NCI-H345 (cell line): ENCODE measurements around the gene PHF21A.
"Not testable (repeated sequence)": the region's sequence is repeated elsewhere in the genome, so short reads cannot be mapped to it uniquely, and the experiment has no call there.

ENCODE experiments used
- DNase-seq: peaks from one replicate; lab custom pipeline; 2025; lab: John Stamatoyannopoulos, UW

The PHF21A gene

GRCh38 chr11:45921561-45922424 is 199.5 kb downstream of the PHF21A start:
- DNase-seq: peak; percentile 88

- DNase-seq: no peak
Measured at GRCh38 chr11:45920531-45921477, 200.4 kb downstream of the PHF21A start.

DNA sequence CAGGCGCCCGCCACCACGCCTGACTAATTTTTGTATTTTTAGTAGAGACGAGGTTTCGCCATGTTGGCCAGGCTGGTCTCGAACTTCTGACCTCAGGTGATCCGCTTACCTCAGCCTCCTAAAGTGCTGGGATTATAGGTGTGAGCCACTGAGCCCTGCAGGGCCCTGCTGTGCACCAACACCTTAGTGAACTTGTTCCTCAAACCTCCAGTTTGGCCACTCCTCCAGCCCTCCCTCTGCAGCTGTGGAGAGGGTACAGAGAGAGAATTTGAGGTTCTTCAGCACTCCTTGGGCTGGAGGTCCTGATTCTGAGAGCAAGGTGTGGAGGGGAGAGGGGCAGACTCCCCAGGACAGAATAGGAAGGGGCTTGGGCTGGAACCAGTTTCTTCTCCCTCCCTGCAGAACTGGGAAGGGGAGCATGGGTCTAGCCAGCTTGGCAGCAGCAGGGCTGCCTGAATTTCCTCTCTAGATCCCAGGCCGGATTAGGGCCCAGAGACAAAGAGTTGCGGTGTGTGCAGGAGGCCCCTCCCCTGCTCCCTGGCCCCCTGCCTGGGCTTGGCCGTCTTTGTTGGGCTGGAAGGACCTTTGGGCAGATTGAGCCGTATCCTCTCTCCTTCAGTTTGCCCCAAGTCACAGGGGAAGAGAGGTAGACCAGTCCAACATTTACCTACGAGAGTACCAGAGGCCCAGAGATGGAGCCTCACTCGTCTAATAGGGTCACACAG is 201.3 kb downstream of the PHF21A start:
- DNase-seq: no peak

DNA sequence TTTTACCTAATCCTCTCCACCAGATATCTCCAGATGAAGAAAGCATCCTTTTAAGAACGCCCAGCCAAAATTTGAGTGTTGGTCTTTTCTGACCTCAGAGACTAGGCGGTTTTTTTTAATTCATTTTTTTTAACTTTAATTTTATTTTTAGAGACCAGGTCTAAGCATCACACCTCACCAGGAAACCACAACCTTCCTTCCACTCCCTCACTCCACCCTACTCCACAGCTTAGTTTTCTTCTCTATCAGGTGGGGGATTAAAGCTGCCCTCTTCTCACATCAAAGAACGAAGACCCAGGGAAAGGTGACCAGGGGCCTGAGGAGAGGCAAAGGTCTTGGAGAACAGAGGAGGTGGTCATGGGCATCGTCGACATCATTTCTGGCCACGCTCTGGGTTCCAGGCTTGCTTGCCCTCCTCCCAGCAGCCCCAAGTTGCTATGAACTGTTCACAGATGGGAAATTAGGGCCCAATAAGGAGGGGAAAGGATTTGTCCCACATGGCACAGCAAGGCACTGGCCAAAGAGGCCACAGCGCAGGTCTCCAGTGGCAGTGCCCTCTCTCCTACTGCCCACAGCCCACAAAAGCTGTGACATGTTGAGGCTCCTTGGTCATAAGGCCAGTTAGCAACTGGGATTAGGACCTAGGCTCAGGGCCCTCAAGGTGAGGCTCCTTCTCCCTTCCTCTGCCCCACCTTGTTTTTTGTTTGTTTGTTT is 202.1 kb downstream of the PHF21A start:
- no peak for DNase-seq

- peak; percentile 80 for DNase-seq
Measured at GRCh38 chr11:45918331-45918941, 202.8 kb downstream of the PHF21A start.

DNA sequence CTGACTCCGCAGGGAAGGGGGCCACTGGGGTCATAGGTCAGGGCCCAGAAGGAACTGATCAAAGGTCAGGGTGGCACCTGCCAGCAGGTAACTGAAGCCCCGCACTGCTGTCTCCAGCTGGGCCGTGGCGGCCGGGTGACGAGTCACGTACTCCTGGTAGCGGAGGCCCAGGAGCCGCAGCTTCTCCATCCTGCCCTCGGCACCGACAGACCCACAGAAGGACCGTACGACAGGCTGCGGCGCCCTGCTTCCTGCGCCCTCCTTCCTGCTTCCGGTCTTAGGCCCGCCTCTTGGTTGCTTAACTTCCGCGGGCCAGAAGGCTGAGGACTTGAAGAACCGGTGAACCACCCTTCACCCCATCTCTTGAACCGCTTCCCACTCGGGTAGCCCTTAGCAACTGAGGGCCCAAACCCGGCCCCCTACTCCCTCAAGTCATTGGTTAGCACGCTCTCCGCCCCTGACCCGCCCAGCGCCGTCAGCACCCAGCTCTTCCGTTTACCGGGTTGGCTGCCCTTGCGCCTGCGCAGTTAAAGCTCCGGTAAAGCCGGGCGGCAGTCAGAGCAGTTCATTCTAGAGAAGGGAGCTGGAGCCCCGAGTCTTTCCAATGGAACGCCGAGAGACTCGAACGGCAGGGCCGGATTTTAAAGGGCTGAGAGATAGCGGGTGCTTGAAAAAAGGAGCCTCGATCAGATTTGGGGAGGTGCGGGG is 203.5 kb downstream of the PHF21A start, which contains the start of gene PEX16:
TSS of gene PEX16 (minus strand) at position 255 of the 708 bp plus-strand sequence. CDS start at position 189, 66 bp downstream.
- peak; percentile 98 for DNase-seq

DNA sequence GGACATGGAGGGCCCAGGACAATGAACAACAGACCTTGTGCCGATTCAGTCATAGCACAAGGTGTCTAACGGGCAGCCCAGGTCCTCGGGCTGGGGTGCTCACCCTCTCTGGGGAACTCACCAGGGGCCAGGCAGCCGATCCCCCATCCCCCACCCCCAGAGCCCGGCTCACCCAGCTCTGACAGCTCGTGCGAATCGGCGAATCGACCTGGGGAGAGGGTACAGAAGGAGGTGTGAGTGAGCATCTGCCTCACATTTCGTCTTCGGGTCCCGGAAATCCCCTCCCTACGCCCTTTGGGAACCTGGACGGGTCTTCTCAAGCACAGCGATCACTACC is 204.0 kb downstream of the PHF21A start:
- DNase-seq: no peak

- no peak for DNase-seq
Measured at GRCh38 chr11:45915446-45915845, 205.8 kb downstream of the PHF21A start.

DNA sequence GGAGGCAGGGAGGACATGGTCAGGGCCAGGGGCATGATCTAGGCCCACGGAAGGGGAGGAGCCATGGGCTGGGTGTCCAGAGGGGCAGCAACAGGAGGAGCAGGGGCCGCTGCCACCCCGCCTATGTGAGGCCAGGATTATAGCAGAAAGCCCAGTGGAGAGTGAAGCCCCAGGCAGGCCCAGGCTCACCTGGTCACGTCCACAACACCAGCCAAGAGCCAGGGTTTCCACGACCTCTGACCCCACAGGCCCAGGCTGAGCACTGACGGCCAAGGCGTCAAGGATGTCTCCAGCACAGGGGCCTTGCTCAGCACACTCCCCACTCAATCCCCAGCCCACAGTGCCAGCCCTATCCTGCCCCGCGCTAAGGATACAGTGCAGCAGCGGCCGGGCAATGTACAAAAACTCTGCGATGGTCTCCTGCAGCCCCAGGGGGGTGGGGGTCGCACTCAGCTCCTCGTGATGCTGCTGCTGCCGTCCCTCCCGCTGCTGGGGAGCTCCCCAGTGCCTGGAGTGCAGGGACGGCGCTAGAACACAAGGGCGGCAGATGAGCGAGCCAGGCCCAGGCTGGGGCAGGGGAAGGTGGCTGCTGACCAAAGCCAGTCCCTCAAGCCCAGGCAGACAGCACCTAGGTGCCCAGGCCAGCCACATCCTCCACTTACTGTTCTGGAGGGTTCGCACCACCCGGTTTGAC is 207.2 kb downstream of the PHF21A start:
- DNase-seq: no peak

- no peak for DNase-seq
Measured at GRCh38 chr11:45913514-45913913, 207.7 kb downstream of the PHF21A start.

GRCh38 chr11:45910623-45911022 is 210.6 kb downstream of the PHF21A start:
- no peak for DNase-seq

- no peak for DNase-seq
Measured at GRCh38 chr11:45909594-45910475, 211.4 kb downstream of the PHF21A start.

DNA sequence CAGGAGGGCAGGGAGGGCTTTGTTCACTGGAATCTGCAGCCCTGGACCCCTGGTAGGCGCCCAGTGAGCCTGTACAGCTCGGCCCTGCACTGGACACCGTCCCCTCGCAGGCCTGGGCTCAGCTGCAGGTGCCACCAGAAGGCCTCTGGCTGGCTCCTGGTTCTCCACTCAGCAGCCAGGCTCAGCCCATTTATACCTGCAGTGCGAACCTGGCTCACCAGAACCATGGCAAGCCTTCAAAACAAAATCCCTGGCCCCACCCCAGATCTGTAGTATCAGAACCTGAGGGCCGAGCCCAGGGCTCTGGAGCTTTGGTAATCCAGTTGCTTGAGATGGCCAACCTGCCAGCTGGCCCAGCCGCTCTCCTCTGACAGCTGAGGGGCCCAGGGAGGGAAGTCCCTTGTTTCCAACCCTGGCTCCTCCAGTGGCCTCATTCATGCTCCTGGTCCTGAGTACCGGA is 213.3 kb downstream of the PHF21A start:
- DNase-seq: no peak

- no peak for DNase-seq
Measured at GRCh38 chr11:45906965-45907611, 214.2 kb downstream of the PHF21A start, which contains the start of gene FREY1. TSS of gene FREY1 (minus strand) at chr11:45907271. CDS start at chr11:45907245, 26 bp downstream.

GRCh38 chr11:45906096-45906682 is 215.1 kb downstream of the PHF21A start:
- no peak for DNase-seq

GRCh38 chr11:45905576-45905975 is 215.7 kb downstream of the PHF21A start:
- DNase-seq: not testable (repeated sequence)

DNA sequence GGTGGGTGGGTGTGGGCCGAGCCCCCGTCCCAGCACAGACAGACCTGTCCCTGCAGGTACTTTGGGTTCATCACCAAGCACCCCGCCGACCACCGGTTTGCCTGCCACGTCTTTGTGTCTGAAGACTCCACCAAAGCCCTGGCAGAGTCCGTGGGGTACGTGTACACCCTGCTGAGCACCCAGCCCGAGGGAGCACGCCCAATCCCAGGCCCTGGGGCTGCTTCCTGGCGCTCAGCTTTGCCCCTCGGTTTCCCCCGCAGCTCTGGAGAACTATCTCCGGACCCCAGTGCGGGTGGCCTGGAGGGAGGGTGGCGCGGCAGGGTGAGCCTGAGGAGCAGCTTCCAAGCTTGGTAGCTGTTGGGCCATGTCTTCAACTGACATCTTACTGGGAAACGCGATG is 216.2 kb downstream of the PHF21A start:
- DNase-seq: no peak
